CD14-positive monocyte (primary cell): ENCODE data around the gene KSR2. TPM values are rescaled to one million over a fixed set of nuclear protein-coding genes. Genes with fewer than 3 reads are reported as not detected.
A peak's percentile ranks its signal among the peaks of the same experiment; 100 is the strongest.

ENCODE experiments used
- DNase-seq, 3 donors: peaks; one replicate each; pipeline ENCODE4 v3.0.0-alpha.2; 2011 to 2022
- H2AFZ ChIP-seq: 2 replicates; pipeline ENCODE4 v1.6.0; 2012; ENCODE audit warnings: mild to moderate bottlenecking, low read depth, low read length, inconsistent platforms; ENCODE audit not compliant: insufficient read depth, poor library complexity, severe bottlenecking
- H3K27ac ChIP-seq, 2 donors: 1 replicate in 1 of 2; 2 replicates in 1 of 2; pipeline ENCODE4 v1.5.1; 2012 to 2013; ENCODE audit warnings: low read length in 2 of 2, control low read depth in 1 of 2, inconsistent platforms in 1 of 2, low read depth in 1 of 2, mild to moderate bottlenecking in 1 of 2
- H3K27me3 ChIP-seq, 2 donors: one replicate each; pipeline versions ENCODE4 v1.6.0 to v1.6.1; 2011 to 2013; ENCODE audit warnings: low read length in 2 of 2; ENCODE audit not compliant: control insufficient read depth in 2 of 2, insufficient read depth in 2 of 2
- H3K36me3 ChIP-seq, 2 donors: replicated peaks in 1 of 2; 1 replicate in 1 of 2; 2 replicates in 1 of 2; pipeline versions ENCODE4 v1.5.1 to v1.6.1; 2012 to 2013; ENCODE audit warnings: low read length in 2 of 2, control low read depth in 1 of 2, inconsistent platforms in 1 of 2, mild to moderate bottlenecking in 1 of 2; ENCODE audit not compliant: insufficient read depth in 2 of 2, control insufficient read depth in 1 of 2
- H3K4me1 ChIP-seq, 2 donors: 1 replicate in 1 of 2; 2 replicates in 1 of 2; pipeline versions ENCODE4 v1.5.1 to v1.6.1; 2012 to 2013; ENCODE audit warnings: low read length in 2 of 2, control low read depth in 1 of 2, inconsistent platforms in 1 of 2, mild to moderate bottlenecking in 1 of 2, moderate library complexity in 1 of 2; ENCODE audit not compliant: insufficient read depth in 2 of 2, control insufficient read depth in 1 of 2
- H3K4me2 ChIP-seq: replicated peaks from 2 replicates; pipeline ENCODE3; 2012; ENCODE audit warnings: low read length, moderate library complexity, mild to moderate bottlenecking; ENCODE audit not compliant: poor library complexity, severe bottlenecking; ENCODE audit errors: extremely low read depth
- H3K4me3 ChIP-seq, 3 experiments: fragments of 200-600 bp in 1 of 3; sonication (generic) in 1 of 3; replicated peaks in 1 of 3; 1 replicate in 2 of 3; 2 replicates in 1 of 3; pipeline ENCODE4 v1.5.1; 2011 to 2013; ENCODE audit warnings: low read length in 3 of 3, mild to moderate bottlenecking in 3 of 3, control low read depth in 2 of 3, low read depth in 2 of 3, inconsistent platforms in 1 of 3, moderate library complexity in 1 of 3
- H3K79me2 ChIP-seq: 2 replicates; pipeline ENCODE4 v1.6.0; 2012; ENCODE audit warnings: mild to moderate bottlenecking, control low read depth, inconsistent platforms, low read length, moderate library complexity; ENCODE audit not compliant: insufficient read depth
- H3K9ac ChIP-seq: 2 replicates; pipeline ENCODE4 v1.6.0; 2017; ENCODE audit warnings: low read length, mild to moderate bottlenecking; ENCODE audit not compliant: insufficient read depth, poor library complexity, severe bottlenecking
- H3K9me3 ChIP-seq, 2 donors: replicated peaks in 1 of 2; 1 replicate in 1 of 2; 2 replicates in 1 of 2; pipeline versions ENCODE4 v1.5.1 to v1.6.1; 2012 to 2013; ENCODE audit warnings: low read length in 2 of 2, control low read depth in 1 of 2; ENCODE audit not compliant: control insufficient read depth in 1 of 2, insufficient read depth in 1 of 2
- H4K20me1 ChIP-seq: 2 replicates; pipeline ENCODE4 v1.6.0; 2012; ENCODE audit warnings: mild to moderate bottlenecking, low read length, control low read depth, moderate library complexity; ENCODE audit not compliant: insufficient read depth
- H3K27ac Mint-ChIP-seq, 7 donors: one replicate each; pipeline ENCODE4 v1.8.0; 2020; ENCODE audit warnings: mild to moderate bottlenecking in 7 of 7, mixed read lengths in 7 of 7, moderate library complexity in 6 of 7, inconsistent platforms in 2 of 7
- H3K27me3 Mint-ChIP-seq, 3 donors: one replicate each; pipeline ENCODE4 v1.8.0; 2021 to 2022; ENCODE audit warnings: low read depth in 3 of 3, mild to moderate bottlenecking in 3 of 3, mixed read lengths in 3 of 3, moderate library complexity in 3 of 3, inconsistent platforms in 1 of 3
- H3K36me3 Mint-ChIP-seq, 2 donors: one replicate each; pipeline ENCODE4 v1.8.0; 2020; ENCODE audit warnings: mixed read lengths in 2 of 2, inconsistent platforms in 1 of 2, mild to moderate bottlenecking in 1 of 2
- H3K4me1 Mint-ChIP-seq: one replicate; pipeline ENCODE4 v1.8.0; 2020; ENCODE audit warnings: mild to moderate bottlenecking, mixed read lengths
- H3K4me3 Mint-ChIP-seq, 2 donors: one replicate each; pipeline ENCODE4 v1.8.0; 2020; ENCODE audit warnings: mild to moderate bottlenecking in 2 of 2, mixed read lengths in 2 of 2, moderate library complexity in 1 of 2
- H3K9me3 Mint-ChIP-seq, 7 donors: one replicate each; pipeline ENCODE4 v1.8.0; 2020 to 2022; ENCODE audit warnings: mixed read lengths in 7 of 7, mild to moderate bottlenecking in 6 of 7, moderate library complexity in 6 of 7, inconsistent platforms in 2 of 7
- CTCF ChIP-seq: fragments of 200-600 bp; IDR thresholded peaks from one replicate; pipeline ENCODE4 v1.8.0; 2022; ENCODE audit warnings: antibody characterized with exemption, mild to moderate bottlenecking
- WGBS: methylation state at CpG from one replicate; pipeline ENCODE4 v1.1.5; 2013; ENCODE audit warnings: missing lambda C conversion rate; ENCODE audit not compliant: insufficient coverage; 5-methylcytosine and 5-hydroxymethylcytosine counted together
- intact Hi-C, 2 donors: fragments of 100-400 bp; cut with micrococcal nuclease; formaldehyde crosslinking; loops; one replicate each; pipeline versions ENCODE4 v1.15.0 to v1.15.1; 2023
- polyA plus RNA-seq, 3 donors: library from polyadenylated mRNA; depleted of rRNA in 1 of 3; unstranded in 2 of 3; stranded (reverse) in 1 of 3; fragments of 300-500 nt in 2 of 3; fragments of >200 nt in 1 of 3; fragmentation: Illumina TruSeq in 2 of 3; gene quantifications; 1 replicate in 2 of 3; 2 replicates in 1 of 3; pipeline ENCODE4 v1.2.3, GENCODE V29; 2012 to 2021

KSR2 gene
- polyA plus RNA-seq, 3 donors = not detected

GRCh38 chr12:117836999-117837736, 131.6 kb downstream of the KSR2 start:
- H3K79me2 ChIP-seq = no peaks in the 10 kb centered on the region
- H3K27me3 Mint-ChIP-seq = peaks cover 0 to 7% (median 2%) of the 10 kb centered on the region in 3 donors
- H3K36me3 ChIP-seq = no peaks in the 10 kb centered on the region
- no peak overlapping the region for H3K4me3 Mint-ChIP-seq
- H3K27ac Mint-ChIP-seq = no peak overlapping the region
- no peaks in the 10 kb centered on the region for H3K27me3 ChIP-seq
- WGBS = 7% methylated on average over 20 of the region's 22 CpGs
- no peak overlapping the region for H3K27ac ChIP-seq
- intact Hi-C loops = loop anchor here (2.0 to 5.0 kb wide), 3 partner anchors 470 to 625 kb away; no protein-coding TSS in a partner anchor
- no peak overlapping the region for H2AFZ ChIP-seq
- H3K9me3 ChIP-seq = no peaks in the 10 kb centered on the region
- H3K9ac ChIP-seq = no peak overlapping the region
- peak; percentile 96 for TF ChIP-seq CTCF
- no peak overlapping the region for H3K4me2 ChIP-seq
- DNase-seq = peak; percentile 18 to 50 (median 48)
- H3K4me1 Mint-ChIP-seq = peaks cover 2% of the 10 kb centered on the region
- H3K36me3 Mint-ChIP-seq = no peaks in the 10 kb centered on the region
- H3K9me3 Mint-ChIP-seq = peaks cover 0 to 2% (median 0%) of the 10 kb centered on the region in 7 donors
- no peaks in the 10 kb centered on the region for H3K4me1 ChIP-seq
- no peak overlapping the region for H3K4me3 ChIP-seq
- H4K20me1 ChIP-seq = no peaks in the 10 kb centered on the region

GRCh38 chr12:117836476-117836875, 132.3 kb downstream of the KSR2 start:
- no peak overlapping the region for H3K9ac ChIP-seq
- no peak for TF ChIP-seq CTCF
- peaks cover 0 to 2% (median 0%) of the 10 kb centered on the region in 7 donors for H3K9me3 Mint-ChIP-seq
- no peak for DNase-seq
- no peaks in the 10 kb centered on the region for H3K36me3 ChIP-seq
- no peak overlapping the region for H3K4me3 ChIP-seq
- peaks cover 0 to 7% (median 2%) of the 10 kb centered on the region in 3 donors for H3K27me3 Mint-ChIP-seq
- no peak overlapping the region for H3K27ac ChIP-seq
- peaks cover 2% of the 10 kb centered on the region for H3K4me1 Mint-ChIP-seq
- H3K27me3 ChIP-seq = no peaks in the 10 kb centered on the region
- H3K27ac Mint-ChIP-seq = no peak overlapping the region
- no peak overlapping the region for H3K4me3 Mint-ChIP-seq
- WGBS = 81% methylated on average over 9 of the region's 9 CpGs
- H3K36me3 Mint-ChIP-seq = no peaks in the 10 kb centered on the region
- H4K20me1 ChIP-seq = no peaks in the 10 kb centered on the region
- no peaks in the 10 kb centered on the region for H3K79me2 ChIP-seq
- no peak overlapping the region for H2AFZ ChIP-seq
- intact Hi-C loops = loop anchor here (2.0 to 5.0 kb wide), 3 partner anchors 470 to 624 kb away; no protein-coding TSS in a partner anchor
- H3K4me2 ChIP-seq = no peak overlapping the region
- H3K9me3 ChIP-seq = no peaks in the 10 kb centered on the region
- no peaks in the 10 kb centered on the region for H3K4me1 ChIP-seq
